ENCODE measurements around the gene TEX47.

The TEX47 gene

GRCh38 chr7:88795553-88795952, at the start of gene TEX47:
Gene TEX47 (minus strand): TSS chr7:88795737. CDS start chr7:88794942, 795 bp downstream.
- in situ Hi-C loops (cut with HindIII; ENCODE audit: low sequenced_read_pairs) = no loop called here

- in situ Hi-C loops (cut with HindIII; ENCODE audit: low sequenced_read_pairs) = no loop called here
Observed at GRCh38 chr7:88845091-88845490, 49.6 kb upstream of the TEX47 start.

- in situ Hi-C loops (cut with HindIII; ENCODE audit: low sequenced_read_pairs) = no loop called here
Observed at GRCh38 chr7:88842201-88842600, 46.7 kb upstream of the TEX47 start.

GRCh38 chr7:88835147-88835728, 39.7 kb upstream of the TEX47 start:
- in situ Hi-C loops (cut with HindIII; ENCODE audit: low sequenced_read_pairs) = no loop called here

- in situ Hi-C loops (cut with HindIII; ENCODE audit: low sequenced_read_pairs) = no loop called here
Observed at GRCh38 chr7:88826222-88826621, 30.7 kb upstream of the TEX47 start.

GRCh38 chr7:88818552-88818951, 23.0 kb upstream of the TEX47 start:
- in situ Hi-C loops (cut with HindIII; ENCODE audit: low sequenced_read_pairs) = no loop called here

GRCh38 chr7:88806280-88807037, 10.9 kb upstream of the TEX47 start:
- in situ Hi-C loops (cut with HindIII; ENCODE audit: low sequenced_read_pairs) = no loop called here

- in situ Hi-C loops (cut with HindIII; ENCODE audit: low sequenced_read_pairs) = no loop called here
Observed at GRCh38 chr7:88801046-88801445, 5.5 kb upstream of the TEX47 start.

- in situ Hi-C loops (cut with HindIII; ENCODE audit: low sequenced_read_pairs) = no loop called here
Observed at GRCh38 chr7:88792361-88792760, 3.2 kb downstream of the TEX47 start.

- in situ Hi-C loops (cut with HindIII; ENCODE audit: low sequenced_read_pairs) = no loop called here
Observed at GRCh38 chr7:88791891-88792290, 3.6 kb downstream of the TEX47 start.

GRCh38 chr7:88789480-88790064, 6.0 kb downstream of the TEX47 start:
- in situ Hi-C loops (cut with HindIII; ENCODE audit: low sequenced_read_pairs) = no loop called here

- in situ Hi-C loops (cut with HindIII; ENCODE audit: low sequenced_read_pairs) = no loop called here
Observed at GRCh38 chr7:88787777-88788176, 7.8 kb downstream of the TEX47 start.

GRCh38 chr7:88775838-88776237, 19.7 kb downstream of the TEX47 start:
- in situ Hi-C loops (cut with HindIII; ENCODE audit: low sequenced_read_pairs) = no loop called here

- in situ Hi-C loops (cut with HindIII; ENCODE audit: low sequenced_read_pairs) = no loop called here
Observed at GRCh38 chr7:88772776-88773175, 22.8 kb downstream of the TEX47 start.

- in situ Hi-C loops (cut with HindIII; ENCODE audit: low sequenced_read_pairs) = no loop called here
Observed at GRCh38 chr7:88771417-88771816, 24.1 kb downstream of the TEX47 start.

GRCh38 chr7:88761779-88762178, 33.8 kb downstream of the TEX47 start:
- in situ Hi-C loops (cut with HindIII; ENCODE audit: low sequenced_read_pairs) = no loop called here

GRCh38 chr7:88760136-88760515, 35.4 kb downstream of the TEX47 start:
- in situ Hi-C loops (cut with HindIII; ENCODE audit: low sequenced_read_pairs) = no loop called here

- in situ Hi-C loops (cut with HindIII; ENCODE audit: low sequenced_read_pairs) = no loop called here
Observed at GRCh38 chr7:88759230-88760135, 36.1 kb downstream of the TEX47 start, which contains the start of gene ZNF804B. Gene ZNF804B (plus strand): TSS chr7:88759700. CDS start chr7:88759977, 277 bp downstream.

- in situ Hi-C loops (cut with HindIII; ENCODE audit: low sequenced_read_pairs) = no loop called here
Observed at GRCh38 chr7:88758381-88759229, 36.9 kb downstream of the TEX47 start.

- in situ Hi-C loops (cut with HindIII; ENCODE audit: low sequenced_read_pairs) = no loop called here
Observed at GRCh38 chr7:88757371-88757770, 38.2 kb downstream of the TEX47 start.
